SKM-1 treated with dmso at 0.1 percent for 144 hours (cell line): ENCODE measurements around the gene DCANP1.

Experiments
- DNase-seq: peaks from one replicate; lab custom pipeline; 2025; ENCODE audit not compliant: unreplicated experiment; lab: John Stamatoyannopoulos, UW

The DCANP1 gene

DNA sequence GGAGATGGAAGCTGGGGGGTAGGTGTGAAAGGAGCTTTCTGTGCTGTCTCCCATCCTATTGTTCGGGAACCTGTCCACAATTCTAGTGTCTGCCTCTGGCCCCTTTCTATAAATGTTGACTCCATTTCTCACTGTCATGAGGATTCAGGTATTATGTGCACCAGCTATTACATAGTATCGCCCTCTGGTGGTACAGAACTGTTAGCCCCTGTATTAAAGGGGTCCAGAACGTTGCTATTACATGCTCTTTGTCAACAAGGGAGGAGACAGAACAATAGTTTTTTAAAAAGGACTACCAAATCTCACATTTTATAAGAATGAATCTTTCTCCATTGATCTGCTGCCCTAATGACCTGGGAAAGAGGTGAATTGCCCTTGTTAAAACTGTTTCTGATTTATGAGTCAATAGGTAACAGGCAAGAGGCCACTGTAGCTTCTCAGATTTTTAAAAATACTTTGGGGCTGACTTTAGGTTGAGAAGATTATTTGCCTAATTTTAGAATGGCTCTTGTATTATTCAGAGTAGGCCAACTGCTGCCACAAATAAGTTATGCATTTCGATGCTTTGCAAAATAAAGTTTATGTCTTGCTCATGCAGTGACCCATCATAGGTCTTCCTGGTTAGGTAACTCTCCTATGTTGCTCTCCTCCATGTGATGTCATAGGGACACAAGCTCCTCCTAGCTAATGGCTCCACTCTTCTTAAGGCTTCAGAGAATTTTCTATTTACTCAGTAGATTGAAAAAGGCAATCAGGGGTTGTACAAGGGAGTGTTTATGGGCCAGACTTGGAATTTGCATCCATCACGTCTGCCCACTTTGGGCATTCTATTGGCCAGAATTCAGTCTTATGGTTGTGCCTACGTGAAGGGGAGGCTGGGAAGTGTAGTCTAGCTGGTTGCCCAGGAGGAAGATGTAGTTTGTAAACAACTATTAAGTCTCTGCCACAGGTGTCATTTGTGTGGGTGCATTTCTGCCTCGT, 20.8 kb downstream of the DCANP1 start:
- DNase-seq: peak; percentile 77

DNA sequence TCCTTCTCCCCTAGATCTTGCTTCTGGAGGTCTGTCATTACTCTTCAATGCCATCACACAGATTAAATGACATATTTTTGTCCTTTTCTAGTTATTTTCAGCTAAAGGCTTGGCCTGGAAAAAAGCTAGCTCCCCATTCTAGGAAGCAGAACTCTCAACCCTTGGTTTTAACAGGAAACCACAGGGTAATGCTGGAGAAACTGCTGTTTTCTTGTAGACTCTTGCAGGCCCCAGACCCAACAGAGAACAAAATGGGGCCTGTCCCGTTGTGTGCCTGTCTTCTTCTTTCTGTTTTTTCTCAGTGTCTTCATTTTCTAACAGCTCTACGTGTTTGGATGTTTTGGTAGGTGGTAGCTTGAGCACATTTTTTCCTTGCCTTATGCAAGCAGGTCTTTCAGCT, 21.5 kb downstream of the DCANP1 start:
- DNase-seq: peak; percentile 91

DNA sequence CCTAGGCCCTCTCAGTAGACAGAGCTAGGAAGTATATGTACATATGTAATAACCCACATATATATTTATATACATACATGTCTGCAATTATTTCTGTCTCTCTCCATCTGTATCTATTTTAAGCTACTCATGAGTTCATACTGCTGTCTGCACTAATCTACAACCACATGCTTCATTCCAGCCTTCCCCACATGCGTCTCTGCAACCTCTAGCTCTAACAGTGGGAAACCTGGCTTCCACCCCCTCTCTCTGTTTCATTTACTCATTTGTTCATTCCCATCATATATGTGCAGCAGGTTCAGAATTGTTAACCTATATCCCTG, 23.3 kb downstream of the DCANP1 start:
- DNase-seq: no peak

GRCh38 chr5:135423146-135423845, 23.9 kb downstream of the DCANP1 start:
- DNase-seq: peak; percentile 86

- no peak for DNase-seq
These were observed 24.7 kb downstream of the DCANP1 start for GRCh38 chr5:135422419-135422818.

DNA sequence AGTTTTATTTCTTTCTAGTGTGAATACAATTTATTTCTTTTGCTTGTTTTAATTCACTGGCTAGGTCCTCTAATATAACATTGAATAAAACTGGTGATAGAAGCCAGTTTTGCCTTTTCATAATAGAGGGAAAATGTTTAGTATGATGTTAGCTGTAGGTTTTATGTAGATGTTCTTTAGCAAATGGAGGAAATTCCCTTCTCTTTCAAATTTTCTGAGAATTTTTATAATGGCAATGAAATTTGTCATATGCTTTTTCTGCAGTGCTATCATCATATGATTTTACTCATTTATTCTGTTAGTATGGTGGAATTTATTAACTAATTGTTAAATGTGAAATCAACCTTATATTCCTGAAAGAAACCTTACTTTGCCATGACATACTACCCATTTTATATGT, 30.1 kb downstream of the DCANP1 start:
- no peak for DNase-seq

DNA sequence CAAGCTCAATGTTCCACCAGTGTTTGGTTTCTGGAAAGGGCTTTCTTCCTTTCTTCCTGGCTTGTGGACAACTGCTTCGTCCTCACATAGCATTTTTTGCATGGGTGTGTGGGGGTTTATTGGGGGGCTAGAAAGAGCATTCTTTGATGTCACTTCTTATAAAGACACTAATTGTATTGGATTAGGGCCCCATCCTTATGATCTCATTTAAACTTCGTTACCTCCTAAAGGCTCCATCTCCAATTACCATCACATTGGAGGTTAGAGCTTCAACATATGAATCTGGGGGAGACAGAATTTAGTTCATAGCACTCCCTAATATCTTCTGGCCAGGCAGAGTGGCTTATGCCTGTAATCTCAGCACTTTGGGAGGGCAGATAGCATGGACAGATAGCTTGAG, 42.1 kb downstream of the DCANP1 start:
- DNase-seq: no peak

DNA sequence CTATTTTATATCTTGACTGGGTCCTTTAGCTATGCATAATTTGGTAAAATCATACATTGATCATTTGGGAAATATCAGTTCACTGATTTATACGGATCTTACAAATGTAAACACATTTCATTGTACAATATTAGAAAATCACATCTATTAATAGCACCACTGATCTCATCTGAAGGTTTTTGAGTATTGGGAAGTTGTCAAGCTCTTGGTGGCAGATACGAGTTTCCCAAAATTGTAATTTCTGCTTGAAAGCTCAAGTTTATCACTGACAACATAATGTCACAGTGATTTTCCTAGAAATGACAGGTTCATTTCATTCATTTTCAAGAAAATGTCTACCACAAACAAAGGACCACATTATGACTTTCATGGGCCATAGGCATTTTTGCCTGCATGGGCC, 45.1 kb downstream of the DCANP1 start:
- no peak for DNase-seq

- no peak for DNase-seq
These were observed 46.3 kb downstream of the DCANP1 start for GRCh38 chr5:135400866-135401265.

DNA sequence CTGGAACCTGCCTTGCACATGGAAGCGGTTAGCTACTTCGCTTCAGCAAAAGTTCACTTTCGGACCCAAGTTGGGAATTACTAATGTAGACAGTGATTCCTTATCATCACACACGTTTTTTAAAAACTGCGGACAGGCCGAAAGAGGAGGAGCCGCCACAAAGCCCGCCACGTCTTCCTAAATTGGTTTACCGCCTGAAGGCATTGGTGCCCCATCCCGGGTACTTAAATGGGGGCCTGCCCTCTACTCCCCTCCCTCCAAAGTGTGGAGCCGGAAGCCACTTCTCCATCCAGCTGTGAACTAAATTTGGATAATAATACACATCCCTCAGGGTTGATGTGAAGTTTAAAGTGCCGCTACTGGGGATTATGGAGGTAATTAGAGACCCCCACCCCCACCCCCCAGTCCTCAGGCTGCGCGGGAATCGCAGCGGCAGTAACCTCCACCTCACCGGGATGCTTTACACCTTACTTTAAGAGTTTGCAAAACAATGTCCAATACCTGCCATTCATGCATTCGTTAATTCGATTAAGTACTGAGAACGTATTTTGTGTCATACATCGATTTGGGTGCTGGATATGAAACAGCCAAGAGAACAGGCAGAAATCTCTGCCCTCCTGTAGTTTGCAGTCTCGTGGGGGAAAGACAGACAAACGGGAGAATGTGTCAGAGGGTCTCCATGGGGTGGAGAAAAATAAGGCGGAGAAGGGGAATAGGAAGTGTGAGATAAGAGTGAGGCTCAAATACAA, 47.2 kb downstream of the DCANP1 start:
- no peak for DNase-seq

- DNase-seq: peak; percentile 66
These were observed 48.0 kb downstream of the DCANP1 start, which contains the start of gene MACROH2A1 for GRCh38 chr5:135398855-135399793. MACROH2A1 (minus strand) TSS chr5:135399231; CDS start chr5:135389093, 10,138 bp downstream.

- DNase-seq: no peak
These were observed 48.8 kb downstream of the DCANP1 start for GRCh38 chr5:135398160-135398854.

GRCh38 chr5:135397084-135397483, 50.1 kb downstream of the DCANP1 start:
- no peak for DNase-seq

DNA sequence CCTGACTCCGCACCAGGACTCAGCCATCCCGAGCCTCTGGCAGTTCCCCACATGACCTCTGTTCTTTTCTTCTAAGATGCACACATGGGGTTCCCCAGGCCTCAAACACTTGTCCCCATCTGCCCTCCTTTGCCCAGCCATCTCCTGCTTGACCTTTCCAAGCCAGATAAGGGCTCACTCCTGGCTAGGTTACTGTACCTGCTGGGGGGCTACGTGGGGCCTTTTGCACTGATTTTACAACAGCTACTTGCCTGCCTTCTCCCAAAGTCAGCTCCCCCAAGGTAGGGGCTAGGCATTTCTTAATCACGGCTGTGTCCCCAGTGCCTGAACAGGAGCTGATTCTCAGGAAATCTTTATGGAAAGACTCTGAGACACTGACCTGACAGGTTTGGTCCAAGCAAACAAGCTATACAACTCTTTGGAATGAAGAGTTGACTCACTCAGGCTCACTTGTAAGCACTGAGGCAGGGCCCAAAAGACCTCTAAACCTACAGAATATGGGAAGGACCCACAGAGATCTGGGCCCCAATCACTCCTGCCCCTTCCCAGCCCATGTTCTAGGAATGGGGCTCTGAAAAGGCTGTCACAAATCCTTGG, 50.6 kb downstream of the DCANP1 start:
- no peak for DNase-seq

GRCh38 chr5:135395866-135396265, 51.3 kb downstream of the DCANP1 start:
- no peak for DNase-seq

DNA sequence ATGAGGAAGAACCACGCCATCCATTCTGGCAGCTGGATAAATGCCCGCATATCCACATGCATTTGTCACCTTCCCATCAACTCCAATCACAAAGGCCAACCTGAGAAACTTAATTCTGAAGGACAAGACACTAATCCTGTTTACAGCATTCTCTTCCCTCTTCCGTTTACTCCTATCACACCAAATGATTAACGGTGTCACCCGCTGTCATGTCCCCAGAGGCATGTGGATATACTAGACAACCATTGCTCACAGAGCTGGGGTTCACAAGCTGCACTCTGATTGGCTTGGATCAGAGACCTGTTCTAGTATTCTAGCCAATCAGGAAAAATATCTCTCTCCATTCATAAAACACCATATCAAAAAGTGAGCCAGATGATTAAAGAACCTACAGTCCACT, 51.7 kb downstream of the DCANP1 start:
- no peak for DNase-seq
